ENCODE results near the gene TCOF1.
A peak's percentile ranks its signal among the peaks of the same experiment; 100 is the strongest.

DNA sequence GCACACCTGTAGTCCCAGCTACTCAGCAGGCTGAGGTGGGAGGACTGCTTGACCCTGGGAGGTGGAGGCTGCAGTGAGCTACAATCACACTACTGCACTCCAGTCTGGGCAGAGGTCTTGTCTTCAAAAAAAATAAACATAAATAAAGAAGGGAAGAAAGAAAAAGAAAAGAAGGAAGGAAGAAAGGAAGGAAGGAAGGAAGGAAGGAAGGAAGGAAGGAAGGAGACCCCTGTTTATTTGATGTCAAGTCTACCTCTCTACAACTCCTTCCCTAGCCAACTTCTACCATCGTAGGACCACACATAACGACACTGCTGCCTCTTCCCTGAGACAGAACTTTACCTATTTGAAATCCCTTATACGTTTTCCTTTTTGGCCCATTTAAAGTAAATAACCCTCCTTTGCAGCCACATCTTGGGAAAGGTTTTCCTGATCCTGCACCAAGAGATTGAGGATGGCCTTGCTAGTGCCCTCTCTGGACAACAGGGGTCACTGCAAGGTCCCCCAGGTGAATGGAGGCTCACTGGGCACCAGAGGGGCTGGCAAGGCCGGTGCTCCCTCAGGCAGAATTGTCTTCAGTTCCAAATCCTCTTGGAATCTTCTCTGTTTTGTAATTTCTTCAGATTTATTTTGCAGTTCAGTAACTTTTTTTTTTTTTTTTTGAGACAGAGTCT, 81.5 kb downstream of the TCOF1 start:
- TF ChIP-seq, protein P1, sequence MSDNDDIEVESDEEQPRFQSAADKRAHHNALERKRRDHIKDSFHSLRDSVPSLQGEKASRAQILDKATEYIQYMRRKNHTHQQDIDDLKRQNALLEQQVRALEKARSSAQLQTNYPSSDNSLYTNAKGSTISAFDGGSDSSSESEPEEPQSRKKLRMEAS (IDR thresholded peaks at IDR 0.05), result no peak
- TF ChIP-seq TAF1 (IDR thresholded peaks at IDR 0.05; ENCODE audit: low read depth) (no peak), CEBPB (IDR thresholded peaks at IDR 0.05) (no peak), RAD21 (IDR thresholded peaks at IDR 0.05; ENCODE audit: low read depth) (peak; percentile 36; the same call in 1 of the 2 replicates), USF1 (IDR thresholded peaks at IDR 0.05) (no peak), NFIC (IDR thresholded peaks at IDR 0.05) (no peak), EP300 (IDR thresholded peaks at IDR 0.05; ENCODE audit: borderline replicate concordance) (no peak), FOXM1 (IDR thresholded peaks at IDR 0.05; ENCODE audit: borderline replicate concordance, low read depth) (no peak)
- TF ChIP-seq, protein P2, sequence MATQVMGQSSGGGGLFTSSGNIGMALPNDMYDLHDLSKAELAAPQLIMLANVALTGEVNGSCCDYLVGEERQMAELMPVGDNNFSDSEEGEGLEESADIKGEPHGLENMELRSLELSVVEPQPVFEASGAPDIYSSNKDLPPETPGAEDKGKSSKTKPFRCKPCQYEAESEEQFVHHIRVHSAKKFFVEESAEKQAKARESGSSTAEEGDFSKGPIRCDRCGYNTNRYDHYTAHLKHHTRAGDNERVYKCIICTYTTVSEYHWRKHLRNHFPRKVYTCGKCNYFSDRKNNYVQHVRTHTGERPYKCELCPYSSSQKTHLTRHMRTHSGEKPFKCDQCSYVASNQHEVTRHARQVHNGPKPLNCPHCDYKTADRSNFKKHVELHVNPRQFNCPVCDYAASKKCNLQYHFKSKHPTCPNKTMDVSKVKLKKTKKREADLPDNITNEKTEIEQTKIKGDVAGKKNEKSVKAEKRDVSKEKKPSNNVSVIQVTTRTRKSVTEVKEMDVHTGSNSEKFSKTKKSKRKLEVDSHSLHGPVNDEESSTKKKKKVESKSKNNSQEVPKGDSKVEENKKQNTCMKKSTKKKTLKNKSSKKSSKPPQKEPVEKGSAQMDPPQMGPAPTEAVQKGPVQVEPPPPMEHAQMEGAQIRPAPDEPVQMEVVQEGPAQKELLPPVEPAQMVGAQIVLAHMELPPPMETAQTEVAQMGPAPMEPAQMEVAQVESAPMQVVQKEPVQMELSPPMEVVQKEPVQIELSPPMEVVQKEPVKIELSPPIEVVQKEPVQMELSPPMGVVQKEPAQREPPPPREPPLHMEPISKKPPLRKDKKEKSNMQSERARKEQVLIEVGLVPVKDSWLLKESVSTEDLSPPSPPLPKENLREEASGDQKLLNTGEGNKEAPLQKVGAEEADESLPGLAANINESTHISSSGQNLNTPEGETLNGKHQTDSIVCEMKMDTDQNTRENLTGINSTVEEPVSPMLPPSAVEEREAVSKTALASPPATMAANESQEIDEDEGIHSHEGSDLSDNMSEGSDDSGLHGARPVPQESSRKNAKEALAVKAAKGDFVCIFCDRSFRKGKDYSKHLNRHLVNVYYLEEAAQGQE (IDR thresholded peaks at IDR 0.05; ENCODE audit: low read depth), result no peak
